DOHH2 (cell line): ENCODE measurements around the gene OR8A1.

Experiments used
- H3F3A ChIP-seq: fragments of 200-600 bp; sonication (generic), shearing (Covaris generic); 2 replicates; pipeline ENCODE4 v1.6.0; 2016; ENCODE audit warnings: antibody characterized with exemption, mild to moderate bottlenecking; ENCODE audit not compliant: control insufficient read depth, insufficient read depth
- H3K27ac ChIP-seq: fragments of 200-600 bp; sonication (generic); 2 replicates; pipeline ENCODE4 v1.5.1; 2014; ENCODE audit warnings: low read depth, mild to moderate bottlenecking, low read length, moderate library complexity
- H3K27me3 ChIP-seq: fragments of 200-600 bp; sonication (generic); 2 replicates; pipeline ENCODE4 v1.6.1; 2014; ENCODE audit warnings: mild to moderate bottlenecking, low read length, mixed read lengths; ENCODE audit not compliant: control insufficient read depth
- H3K36me3 ChIP-seq: fragments of 200-600 bp; sonication (generic); 2 replicates; pipeline ENCODE4 v1.6.1; 2014; ENCODE audit warnings: mild to moderate bottlenecking, low read length, moderate library complexity, mixed read lengths; ENCODE audit not compliant: control insufficient read depth
- H3K4me1 ChIP-seq: fragments of 200-600 bp; sonication (generic); 2 replicates; pipeline ENCODE4 v1.6.1; 2014; ENCODE audit warnings: mild to moderate bottlenecking, low read length, mixed read lengths; ENCODE audit not compliant: control insufficient read depth
- H3K4me2 ChIP-seq: fragments of 200-600 bp; sonication (generic); 2 replicates; pipeline ENCODE4 v1.6.0; 2014; ENCODE audit warnings: mild to moderate bottlenecking, low read length, moderate library complexity
- H3K4me3 ChIP-seq: fragments of 200-600 bp; sonication (generic); 2 replicates; pipeline ENCODE4 v1.5.1; 2014; ENCODE audit warnings: mild to moderate bottlenecking, low read length, mixed read lengths
- H3K79me2 ChIP-seq: fragments of 200-600 bp; sonication (generic); 2 replicates; pipeline ENCODE4 v1.6.1; 2014; ENCODE audit warnings: mild to moderate bottlenecking, low read length, mixed read lengths; ENCODE audit not compliant: control insufficient read depth
- H3K9me2 ChIP-seq: fragments of 200-600 bp; sonication (generic); replicated peaks from 2 replicates; pipeline ENCODE4 v1.6.1; 2014; ENCODE audit warnings: mild to moderate bottlenecking, low read length, mixed read lengths; ENCODE audit not compliant: control insufficient read depth
- H3K9me3 ChIP-seq: fragments of 200-600 bp; sonication (generic); 2 replicates; pipeline ENCODE4 v1.6.1; 2014; ENCODE audit warnings: antibody characterized with exemption, low read length, mixed read lengths; ENCODE audit not compliant: control insufficient read depth, insufficient read depth
- H4K20me1 ChIP-seq: fragments of 200-600 bp; sonication (generic); 2 replicates; pipeline ENCODE4 v1.6.0; 2014; ENCODE audit warnings: low read depth, mild to moderate bottlenecking, antibody characterized with exemption, low read length, moderate library complexity; ENCODE audit not compliant: control insufficient read depth, insufficient read depth
- EZH2phosphoT487 ChIP-seq: fragments of 200-600 bp; sonication (generic); IDR thresholded peaks from 2 replicates; pipeline ENCODE4 v1.6.1; 2017; ENCODE audit warnings: borderline replicate concordance, mild to moderate bottlenecking, antibody characterized with exemption, low read length, moderate library complexity, mixed read lengths
- TF ChIP-seq, protein P1 (sequence below): fragments of 200-600 bp; sonication (generic); IDR thresholded peaks from one replicate; pipeline ENCODE4 v1.5.1; 2014; ENCODE audit warnings: antibody characterized with exemption, mild to moderate bottlenecking, low read depth, low read length; ENCODE audit not compliant: poor library complexity, severe bottlenecking

OR8A1 gene

DNA sequence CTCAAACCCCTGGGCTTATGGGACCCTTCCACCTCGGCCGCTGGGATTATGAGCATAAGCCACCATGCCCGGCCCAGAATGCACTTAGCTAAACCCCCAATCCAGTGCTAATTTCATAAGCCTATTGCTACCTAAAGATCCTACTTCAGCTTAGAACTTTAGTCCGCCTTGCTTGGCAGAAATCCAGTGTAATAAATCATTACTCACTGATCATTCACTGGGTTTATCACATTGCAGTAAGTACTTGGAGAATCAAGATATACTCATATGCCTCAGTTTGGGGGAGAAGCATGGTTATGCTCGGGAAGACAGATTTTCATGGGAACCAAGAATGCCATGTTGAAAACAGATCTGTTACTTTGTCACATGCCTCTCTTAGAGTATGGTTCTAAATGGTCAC, 49.1 kb downstream of the OR8A1 start:
- Histone ChIP-seq H3K9me3 (no peaks in the 10 kb centered on the region), H4K20me1 (no peaks in the 10 kb centered on the region), H3K4me3 (no peak overlapping the region), H3K9me2 (no peaks in the 10 kb centered on the region; the same call in 1 of the 2 replicates), H3K36me3 (peaks cover 2% of the 10 kb centered on the region; the same call in 1 of the 2 replicates), H3K79me2 (peaks cover 16% of the 10 kb centered on the region), H3K27me3 (no peaks in the 10 kb centered on the region), H3K4me1 (peaks cover 12% of the 10 kb centered on the region), H3F3A (no peaks in the 10 kb centered on the region), H3K27ac (no peak overlapping the region), H3K4me2 (no peak overlapping the region)
- TF ChIP-seq, protein P1, sequence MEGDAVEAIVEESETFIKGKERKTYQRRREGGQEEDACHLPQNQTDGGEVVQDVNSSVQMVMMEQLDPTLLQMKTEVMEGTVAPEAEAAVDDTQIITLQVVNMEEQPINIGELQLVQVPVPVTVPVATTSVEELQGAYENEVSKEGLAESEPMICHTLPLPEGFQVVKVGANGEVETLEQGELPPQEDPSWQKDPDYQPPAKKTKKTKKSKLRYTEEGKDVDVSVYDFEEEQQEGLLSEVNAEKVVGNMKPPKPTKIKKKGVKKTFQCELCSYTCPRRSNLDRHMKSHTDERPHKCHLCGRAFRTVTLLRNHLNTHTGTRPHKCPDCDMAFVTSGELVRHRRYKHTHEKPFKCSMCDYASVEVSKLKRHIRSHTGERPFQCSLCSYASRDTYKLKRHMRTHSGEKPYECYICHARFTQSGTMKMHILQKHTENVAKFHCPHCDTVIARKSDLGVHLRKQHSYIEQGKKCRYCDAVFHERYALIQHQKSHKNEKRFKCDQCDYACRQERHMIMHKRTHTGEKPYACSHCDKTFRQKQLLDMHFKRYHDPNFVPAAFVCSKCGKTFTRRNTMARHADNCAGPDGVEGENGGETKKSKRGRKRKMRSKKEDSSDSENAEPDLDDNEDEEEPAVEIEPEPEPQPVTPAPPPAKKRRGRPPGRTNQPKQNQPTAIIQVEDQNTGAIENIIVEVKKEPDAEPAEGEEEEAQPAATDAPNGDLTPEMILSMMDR, result no peak
- no peak for TF ChIP-seq EZH2phosphoT487
